HG03342 (cell line): Measurements from ENCODE around the gene NEURL2.
"Not testable (repeated sequence)": the region's sequence is repeated elsewhere in the genome, so short reads cannot be mapped to it uniquely, and the experiment has no call there.

Experiments
- ATAC-seq: cut with Tn5 transposase; IDR thresholded peaks from one replicate; pipeline ENCODE4 v1.9.1; 2021; ENCODE audit warnings: mild to moderate bottlenecking, moderate library complexity; ENCODE audit not compliant: unreplicated experiment

Gene NEURL2

GRCh38 chr20:45874576-45874975, 16.4 kb downstream of the NEURL2 start:
- ATAC-seq = no peak

GRCh38 chr20:45874104-45874481, 16.9 kb downstream of the NEURL2 start:
- not testable (repeated sequence) for ATAC-seq

GRCh38 chr20:45873409-45874103, 17.5 kb downstream of the NEURL2 start:
- no peak for ATAC-seq

GRCh38 chr20:45872626-45873025, 18.4 kb downstream of the NEURL2 start:
- no peak for ATAC-seq

GRCh38 chr20:45867819-45868176, 23.2 kb downstream of the NEURL2 start:
- no peak for ATAC-seq

GRCh38 chr20:45867136-45867818, 23.7 kb downstream of the NEURL2 start:
- no peak for ATAC-seq

- no peak for ATAC-seq
Observed at GRCh38 chr20:45866454-45866853, 24.6 kb downstream of the NEURL2 start.

- ATAC-seq = no peak
Observed at GRCh38 chr20:45863543-45864470, 27.2 kb downstream of the NEURL2 start.

- ATAC-seq = no peak
Observed at GRCh38 chr20:45861221-45862075, 29.6 kb downstream of the NEURL2 start.

- ATAC-seq = no peak
Observed at GRCh38 chr20:45860560-45861220, 30.3 kb downstream of the NEURL2 start.

GRCh38 chr20:45859916-45860315, 31.1 kb downstream of the NEURL2 start:
- ATAC-seq = no peak

GRCh38 chr20:45857882-45858216, 33.2 kb downstream of the NEURL2 start:
- ATAC-seq = peak; percentile 15

GRCh38 chr20:45857114-45857881, 33.7 kb downstream of the NEURL2 start, which contains the start of the genes ACOT8 and ZSWIM3:
Gene ACOT8, minus strand, starts transcription at chr20:45857392. Its CDS starts 77 bp downstream, at chr20:45857315.
Gene ZSWIM3, plus strand, starts transcription at chr20:45857614. Its CDS starts 212 bp downstream, at chr20:45857826.
- peak; percentile 93 for ATAC-seq

- no peak for ATAC-seq
Observed at GRCh38 chr20:45853484-45853883, 37.5 kb downstream of the NEURL2 start.

GRCh38 chr20:45852326-45852725, 38.7 kb downstream of the NEURL2 start:
- ATAC-seq = no peak

- no peak for ATAC-seq
Observed at GRCh38 chr20:45851501-45851900, 39.5 kb downstream of the NEURL2 start.

GRCh38 chr20:45850926-45851325, 40.1 kb downstream of the NEURL2 start:
- ATAC-seq = no peak

- no peak for ATAC-seq
Observed at GRCh38 chr20:45850238-45850637, 40.8 kb downstream of the NEURL2 start.

GRCh38 chr20:45848969-45849582, 41.9 kb downstream of the NEURL2 start:
- no peak for ATAC-seq
